CD4-positive, alpha-beta T cell treated with Interferon gamma for 1 hour (primary cell): ENCODE results near the gene APOC1.
"Not testable (repeated sequence)": the region's sequence is repeated elsewhere in the genome, so short reads cannot be mapped to it uniquely, and the experiment has no call there.

Source experiments
- DNase-seq: peaks from one replicate; pipeline ENCODE4 v3.0.0-alpha.2; 2020

APOC1 gene

DNA sequence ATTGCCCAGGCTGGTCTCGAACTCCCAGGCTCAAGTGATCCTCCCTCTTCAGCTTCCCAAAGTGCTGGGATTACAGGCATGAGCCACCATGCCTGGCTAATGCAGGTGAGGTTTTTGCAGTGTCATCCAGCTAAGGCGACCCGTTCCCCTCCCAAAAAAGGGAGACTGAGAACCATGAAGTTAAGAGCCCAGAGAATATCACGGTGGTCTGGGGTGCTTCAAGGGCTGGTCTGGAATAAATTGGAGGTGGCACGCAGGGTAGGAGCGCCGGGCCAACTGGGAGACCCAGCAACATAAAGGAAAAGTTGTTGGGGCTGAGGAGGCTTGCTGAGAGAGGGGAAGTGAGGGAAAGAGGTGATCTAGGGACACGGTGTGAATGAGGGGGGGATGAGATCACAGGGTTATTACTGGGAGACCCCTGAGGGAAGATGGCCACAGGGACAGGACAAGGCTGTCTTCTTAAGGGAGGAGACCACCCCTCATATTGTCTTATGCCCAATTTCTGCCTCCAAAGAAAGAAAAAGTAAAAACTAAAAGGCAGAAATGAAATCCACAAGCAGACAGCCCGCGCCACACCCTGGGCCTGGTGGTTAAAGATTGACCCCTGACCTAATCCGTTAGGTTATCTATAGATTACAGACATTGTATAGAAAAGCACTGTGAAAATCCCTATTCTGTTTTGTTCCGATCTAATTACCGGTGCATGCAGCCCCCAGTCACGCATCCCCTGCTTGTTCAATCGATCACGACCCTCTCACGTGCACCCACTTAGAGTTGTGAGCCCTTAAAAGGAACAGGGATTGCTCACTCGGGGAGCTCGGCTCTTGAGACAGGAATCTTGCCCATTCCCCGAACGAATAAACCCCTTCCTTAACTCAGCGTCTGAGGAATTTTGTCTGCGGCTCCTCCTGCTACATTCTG, 636 bp upstream of the APOC1 start:
- not testable (repeated sequence) for DNase-seq

DNA sequence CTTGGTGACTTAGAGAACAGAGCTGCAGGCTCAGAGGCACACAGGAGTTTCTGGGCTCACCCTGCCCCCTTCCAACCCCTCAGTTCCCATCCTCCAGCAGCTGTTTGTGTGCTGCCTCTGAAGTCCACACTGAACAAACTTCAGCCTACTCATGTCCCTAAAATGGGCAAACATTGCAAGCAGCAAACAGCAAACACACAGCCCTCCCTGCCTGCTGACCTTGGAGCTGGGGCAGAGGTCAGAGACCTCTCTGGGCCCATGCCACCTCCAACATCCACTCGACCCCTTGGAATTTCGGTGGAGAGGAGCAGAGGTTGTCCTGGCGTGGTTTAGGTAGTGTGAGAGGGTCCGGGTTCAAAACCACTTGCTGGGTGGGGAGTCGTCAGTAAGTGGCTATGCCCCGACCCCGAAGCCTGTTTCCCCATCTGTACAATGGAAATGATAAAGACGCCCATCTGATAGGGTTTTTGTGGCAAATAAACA, 9.9 kb downstream of the APOC1 start:
- DNase-seq: no peak

DNA sequence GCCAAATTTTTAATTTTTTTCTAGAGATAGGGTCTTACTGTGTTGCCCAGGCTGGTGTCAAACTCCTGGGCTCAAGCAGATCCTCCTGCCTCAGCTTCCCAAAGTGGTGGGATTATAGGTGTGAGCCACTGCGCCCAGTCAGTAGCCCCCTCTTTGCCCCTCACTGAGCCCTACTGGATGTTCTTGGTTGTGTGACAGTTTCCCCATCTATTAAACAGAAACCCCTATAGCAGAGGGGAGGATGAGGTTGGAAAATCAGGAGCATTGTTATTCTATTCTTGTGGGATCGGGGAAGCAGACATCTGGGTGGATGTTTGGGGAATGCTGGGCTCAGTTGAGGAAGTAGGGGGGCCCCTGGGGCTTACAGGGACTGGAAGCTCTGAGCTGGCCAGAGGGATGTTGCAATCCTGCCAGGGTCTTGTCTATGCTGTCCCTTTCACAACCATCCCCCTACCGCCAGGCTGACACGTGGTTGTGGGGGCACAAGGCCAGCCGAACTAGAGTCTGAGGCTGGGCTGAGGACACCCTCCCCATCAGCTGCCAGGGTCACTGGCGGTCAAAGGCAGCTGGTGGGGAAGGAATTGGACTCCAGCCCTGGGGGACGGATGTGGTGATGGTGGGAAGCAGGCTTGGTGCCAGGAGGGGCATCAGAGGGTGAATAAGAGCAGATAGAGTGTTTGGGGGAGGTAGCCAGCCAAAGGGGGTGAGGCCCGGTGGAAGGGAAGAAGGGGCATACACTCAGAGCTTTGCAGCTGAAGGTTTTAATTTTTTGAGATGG, 10.9 kb downstream of the APOC1 start:
- peak; percentile 20 for DNase-seq

DNA sequence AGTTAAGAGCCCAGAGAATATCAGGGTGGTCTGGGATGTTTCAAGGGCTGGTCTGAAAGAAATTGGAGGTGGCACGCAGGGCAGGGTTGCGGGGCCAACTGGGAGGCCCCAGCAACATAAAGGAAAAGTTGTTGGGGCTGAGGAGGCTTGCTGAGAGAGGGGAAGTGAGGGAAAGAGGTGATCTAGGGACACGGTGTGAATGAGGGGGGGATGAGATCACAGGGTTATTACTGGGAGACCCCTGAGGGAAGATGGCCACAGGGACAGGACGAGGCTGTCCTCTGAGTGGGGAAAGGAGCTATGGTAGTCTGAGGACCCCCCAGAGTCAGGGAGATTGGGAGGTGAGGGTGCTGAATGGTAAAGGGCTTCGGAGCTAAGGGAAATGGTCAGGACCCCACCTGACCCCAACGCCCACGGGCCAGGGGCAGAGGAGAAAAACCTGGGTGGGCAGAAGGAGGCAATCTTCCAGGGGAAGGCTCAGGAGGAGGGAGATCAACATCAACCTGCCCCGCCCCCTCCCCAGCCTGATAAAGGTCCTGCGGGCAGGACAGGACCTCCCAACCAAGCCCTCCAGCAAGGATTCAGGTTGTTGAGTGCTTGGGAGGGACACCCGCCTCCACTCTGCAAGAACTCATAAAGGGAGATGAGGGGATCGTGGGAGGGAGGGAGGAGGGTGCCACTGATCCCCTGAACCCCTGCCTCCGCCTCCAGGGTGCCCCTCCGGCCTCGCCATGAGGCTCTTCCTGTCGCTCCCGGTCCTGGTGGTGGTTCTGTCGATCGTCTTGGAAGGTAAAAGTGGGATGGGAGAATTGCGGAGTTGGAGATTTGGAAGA, 12.1 kb downstream of the APOC1 start:
- not testable (repeated sequence) for DNase-seq

DNA sequence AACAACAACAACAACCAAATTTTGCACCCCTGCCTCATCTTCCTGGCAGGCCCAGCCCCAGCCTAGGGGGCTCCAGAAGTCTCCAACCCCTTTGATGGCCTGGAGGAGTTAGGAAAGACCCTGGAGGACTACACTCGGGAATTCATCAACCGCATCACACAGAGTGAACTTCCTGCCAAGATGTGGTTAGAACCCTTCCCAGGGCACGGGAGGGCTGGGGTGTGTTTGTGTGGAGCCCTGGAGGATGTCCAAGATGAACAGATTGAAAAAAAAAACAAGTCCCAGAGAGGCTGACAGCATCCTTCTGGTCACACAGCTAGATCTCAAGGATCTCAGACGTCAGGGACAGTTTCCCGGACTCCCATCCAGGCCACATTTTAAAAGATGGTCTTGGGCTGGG, 13.3 kb downstream of the APOC1 start:
- DNase-seq: no peak

DNA sequence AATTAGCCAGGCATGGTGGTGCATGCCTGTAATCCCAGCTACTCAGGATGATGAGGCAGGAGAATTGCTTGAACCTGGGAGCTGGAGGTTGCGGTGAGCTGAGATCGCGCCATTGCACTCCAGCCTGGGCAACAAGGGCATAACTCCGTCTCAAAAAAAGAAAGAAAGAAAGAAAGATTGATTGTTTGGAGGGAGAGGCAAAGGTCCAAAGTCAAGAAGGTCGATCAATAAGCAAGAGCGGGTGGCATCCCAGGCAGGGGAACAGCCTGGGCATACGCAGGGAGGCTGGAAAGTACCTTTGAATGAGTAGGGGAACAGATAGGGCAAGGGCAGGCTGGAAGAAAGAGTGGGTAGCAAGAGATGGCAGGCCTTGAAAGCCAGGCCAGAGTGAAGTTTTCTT, 15.7 kb downstream of the APOC1 start:
- no peak for DNase-seq

DNA sequence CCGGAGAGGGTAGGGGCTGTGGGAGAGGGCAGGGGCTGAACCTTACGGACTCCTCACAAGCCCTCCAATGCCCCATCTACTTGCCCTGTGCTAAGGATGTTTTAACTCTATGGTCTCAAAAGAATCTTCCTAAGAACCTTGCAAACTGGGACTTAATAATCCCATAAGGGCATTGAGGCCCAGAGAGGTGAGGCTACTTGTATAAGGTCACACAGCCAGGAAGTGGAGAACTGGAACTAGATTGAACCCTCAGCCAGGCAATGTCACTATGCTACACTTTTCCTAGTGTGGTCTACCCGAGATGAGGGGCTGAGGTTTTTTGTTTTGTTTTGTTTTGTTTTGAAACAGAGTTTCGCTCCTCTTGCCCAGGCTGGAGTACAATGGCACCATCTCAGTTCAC, 17.1 kb downstream of the APOC1 start:
- DNase-seq: no peak

DNA sequence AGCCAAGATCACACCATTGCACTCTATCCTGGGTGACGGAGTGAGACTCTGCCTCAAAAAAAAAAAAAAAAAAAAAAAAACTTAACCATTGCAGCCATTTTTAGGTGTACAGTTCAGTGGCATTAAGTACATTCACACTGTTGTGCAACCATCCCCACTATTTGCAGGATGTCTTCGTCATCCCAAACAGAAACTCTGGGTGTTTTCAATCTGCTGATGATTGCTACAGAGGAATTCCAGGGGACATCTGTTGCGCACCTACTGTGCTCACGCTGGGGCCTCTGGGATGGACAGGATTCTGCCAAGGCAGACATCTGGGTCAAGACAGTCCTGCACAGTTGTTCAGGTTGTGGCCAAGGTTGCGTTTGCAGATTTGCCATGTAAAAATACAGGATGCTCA, 25.3 kb downstream of the APOC1 start:
- DNase-seq: no peak

DNA sequence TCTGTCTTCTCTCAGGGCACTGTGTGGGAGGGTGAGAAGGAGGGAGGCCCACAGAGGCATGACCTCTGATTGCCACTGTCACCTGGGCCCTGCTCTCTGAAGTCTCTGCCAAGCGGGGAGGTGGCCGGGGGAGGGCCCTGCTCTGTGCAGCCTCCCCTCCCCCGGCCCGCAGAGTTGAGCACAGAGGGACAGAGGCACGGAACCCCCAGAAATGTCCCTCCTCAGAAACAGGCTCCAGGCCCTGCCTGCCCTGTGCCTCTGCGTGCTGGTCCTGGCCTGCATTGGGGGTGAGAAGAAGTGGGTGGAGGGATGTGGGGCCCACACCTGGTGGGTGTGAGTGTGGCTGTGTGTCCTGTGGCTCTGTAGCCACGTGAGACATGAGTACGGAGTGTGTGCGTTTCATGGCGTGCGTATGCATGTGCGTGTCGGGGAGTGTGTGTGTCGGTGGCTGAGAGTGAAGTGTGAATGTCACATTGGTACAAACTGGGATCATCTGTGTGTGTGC, 27.7 kb downstream of the APOC1 start, which contains the start of gene APOC4:
Gene APOC4 (plus strand): TSS at position 171 of the 505 bp plus-strand sequence. CDS start 41 bp downstream, at position 212.
- DNase-seq: no peak

DNA sequence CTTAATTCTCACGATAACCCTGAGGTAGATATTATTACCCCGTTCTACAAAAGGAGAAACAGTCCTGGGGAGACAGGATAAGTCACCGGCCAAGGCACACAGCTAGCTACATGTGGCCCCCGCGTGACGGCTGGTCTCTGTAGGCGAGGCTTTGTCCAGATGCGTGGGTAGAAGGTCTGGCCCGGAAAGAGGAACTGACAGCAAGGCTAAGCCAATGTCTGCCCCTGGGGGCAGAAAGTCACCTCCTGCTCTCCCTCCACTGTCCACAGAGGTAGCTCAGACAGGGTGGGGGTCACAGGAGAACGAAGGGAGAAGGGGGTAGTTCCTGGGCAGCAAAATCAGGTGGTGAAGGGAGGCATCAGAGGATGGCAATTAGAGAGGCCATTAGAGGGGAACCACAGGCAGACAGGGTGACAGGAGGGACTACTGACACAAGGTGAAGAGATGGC, 29.4 kb downstream of the APOC1 start:
- peak; percentile 45 for DNase-seq

DNA sequence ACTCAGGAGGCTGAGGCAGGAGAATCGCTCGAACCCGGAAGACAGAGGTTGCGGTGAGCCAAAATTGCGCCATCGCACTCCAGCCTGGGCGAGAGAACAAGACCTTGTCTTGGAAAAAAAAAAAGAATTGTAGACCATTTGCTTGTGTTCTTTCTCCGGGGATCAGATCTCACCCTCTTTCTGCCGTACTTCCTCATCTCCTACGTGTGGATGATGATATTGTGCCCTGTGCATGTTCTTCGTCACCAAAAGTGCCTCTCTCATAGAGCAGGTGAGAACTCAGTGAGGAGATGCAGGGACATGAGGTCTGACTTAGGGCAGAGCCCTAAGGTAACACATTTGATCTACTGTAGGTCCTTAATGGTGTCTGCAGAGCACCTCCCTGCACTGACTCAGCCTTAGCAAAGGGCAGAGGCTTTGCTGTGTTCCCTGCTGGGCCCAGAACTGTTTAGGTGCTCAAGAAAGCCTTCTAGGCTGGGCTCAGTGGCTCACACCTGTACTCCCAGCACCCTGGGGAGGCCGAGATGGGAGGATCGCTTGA, 32.7 kb downstream of the APOC1 start:
- DNase-seq: no peak

DNA sequence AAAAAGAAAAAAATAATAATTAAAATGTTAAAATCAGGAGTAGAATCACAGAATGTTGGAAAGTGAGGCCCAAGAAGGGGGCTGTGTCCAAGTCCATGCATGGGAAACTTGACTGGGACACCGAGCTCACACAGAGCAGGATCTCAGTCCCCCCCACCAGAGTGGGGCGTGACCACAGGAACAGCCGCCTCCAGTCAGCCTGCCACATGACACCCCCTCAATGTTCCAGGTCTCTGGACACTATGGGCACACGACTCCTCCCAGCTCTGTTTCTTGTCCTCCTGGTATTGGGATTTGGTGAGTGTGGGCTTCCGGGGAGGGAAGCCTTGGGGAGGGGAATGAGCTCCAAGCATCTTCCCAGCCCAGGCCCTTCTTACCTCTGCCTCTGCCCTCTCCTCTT, 33.8 kb downstream of the APOC1 start:
- DNase-seq: no peak

DNA sequence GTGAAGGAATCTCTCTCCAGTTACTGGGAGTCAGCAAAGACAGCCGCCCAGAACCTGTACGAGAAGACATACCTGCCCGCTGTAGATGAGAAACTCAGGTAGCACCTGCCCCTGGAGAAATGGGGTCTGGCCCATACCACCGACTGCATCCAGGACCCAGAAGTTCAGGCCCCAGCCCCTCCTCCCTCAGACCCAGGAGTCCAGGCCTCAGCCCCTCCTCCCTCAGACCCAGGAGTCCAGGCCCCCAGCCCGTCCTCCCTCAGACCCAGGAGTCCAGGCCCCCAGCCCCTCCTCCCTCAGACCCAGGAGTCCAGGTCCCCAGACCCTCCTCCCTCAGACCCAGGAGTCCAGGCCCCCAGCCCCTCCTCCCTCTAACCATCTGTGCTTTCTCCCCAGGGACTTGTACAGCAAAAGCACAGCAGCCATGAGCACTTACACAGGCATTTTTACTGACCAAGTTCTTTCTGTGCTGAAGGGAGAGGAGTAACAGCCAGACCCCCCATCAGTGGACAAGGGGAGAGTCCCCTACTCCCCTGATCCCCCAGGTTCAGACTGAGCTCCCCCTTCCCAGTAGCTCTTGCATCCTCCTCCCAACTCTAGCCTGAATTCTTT, 34.5 kb downstream of the APOC1 start:
- DNase-seq: no peak

DNA sequence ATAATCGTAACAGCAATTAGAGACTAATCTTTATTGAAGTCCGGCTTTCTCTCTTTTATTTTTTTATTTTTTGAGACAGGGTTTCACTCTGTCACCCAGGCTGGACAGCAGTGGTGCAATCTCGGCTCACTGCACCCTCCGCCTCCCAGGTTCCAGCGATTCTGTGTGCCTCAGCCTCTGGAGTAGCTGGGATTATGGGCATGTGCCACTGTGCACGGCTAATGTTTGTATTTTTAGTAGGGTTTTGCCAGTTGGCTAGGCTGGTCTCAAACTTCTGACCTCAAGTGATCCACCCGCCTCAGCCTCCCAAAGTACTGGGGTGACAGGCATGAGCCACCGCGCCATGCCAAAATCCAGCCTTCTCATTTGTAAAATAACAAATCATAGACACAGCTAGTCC, 35.1 kb downstream of the APOC1 start:
- DNase-seq: no peak

DNA sequence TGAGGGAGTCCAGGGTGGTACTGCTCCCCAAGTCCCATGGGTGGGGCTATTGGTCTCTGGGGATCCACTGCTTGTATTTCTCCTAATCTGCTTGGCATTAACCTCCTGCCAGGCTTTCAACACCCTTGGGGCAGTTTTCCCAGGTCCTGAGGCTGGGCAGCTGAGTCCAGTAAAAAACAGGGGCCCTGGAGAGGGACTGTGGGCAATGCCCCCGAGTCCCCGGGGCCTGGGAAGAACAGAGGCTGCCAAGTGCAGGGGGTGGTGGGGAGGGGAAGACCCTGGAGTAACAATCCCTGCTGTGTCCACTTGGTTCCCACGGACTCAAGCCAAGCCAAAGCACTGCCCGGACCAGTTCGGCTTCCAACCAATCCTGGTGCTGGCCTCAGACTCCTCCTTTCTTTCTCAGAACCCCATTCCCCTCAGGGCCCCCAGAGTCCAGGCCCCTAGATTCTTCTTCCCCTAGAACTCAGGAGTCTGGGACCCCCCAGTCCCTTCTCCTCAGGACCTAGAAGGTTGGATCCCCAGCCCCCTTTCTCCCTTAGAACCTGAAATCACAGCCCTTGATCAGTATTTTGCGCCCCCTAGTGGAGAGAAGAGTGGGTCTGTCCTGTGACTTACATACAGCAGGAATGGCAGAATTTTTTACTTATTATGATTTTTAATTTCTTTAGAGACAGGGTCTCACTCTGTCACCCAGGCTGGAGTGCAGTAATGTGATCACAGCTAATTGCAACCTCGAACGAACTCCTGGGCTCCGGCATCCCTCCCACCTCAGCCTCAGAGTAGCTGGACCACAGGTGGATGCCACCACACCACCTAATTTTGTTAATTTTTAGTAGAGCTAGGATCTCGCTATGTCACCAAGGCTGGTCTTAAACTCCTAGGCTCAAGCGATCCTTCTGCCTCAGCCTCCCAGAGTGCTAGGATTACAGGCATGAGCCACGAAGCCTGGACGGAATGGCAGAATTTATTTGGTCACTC, 37.1 kb downstream of the APOC1 start:
- DNase-seq: peak; percentile 50

DNA sequence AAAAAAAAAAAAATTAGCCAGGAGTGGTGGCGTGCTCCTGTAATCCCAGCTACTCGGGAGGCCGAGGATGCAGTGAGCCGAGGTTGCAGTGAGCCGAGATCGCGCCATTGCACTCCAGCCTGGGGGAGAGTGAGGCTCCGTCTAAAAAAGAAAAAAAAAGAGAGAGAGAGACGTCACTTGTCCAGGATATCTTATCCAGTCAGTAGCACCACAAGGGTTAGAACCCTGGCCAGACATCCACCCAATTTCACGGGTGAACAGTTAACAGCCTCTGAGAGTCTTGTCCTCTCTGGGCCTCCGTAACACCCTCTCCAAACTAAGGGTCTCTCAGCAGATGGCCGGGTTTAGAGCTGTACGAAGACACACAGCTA, 39.9 kb downstream of the APOC1 start:
- no peak for DNase-seq

DNA sequence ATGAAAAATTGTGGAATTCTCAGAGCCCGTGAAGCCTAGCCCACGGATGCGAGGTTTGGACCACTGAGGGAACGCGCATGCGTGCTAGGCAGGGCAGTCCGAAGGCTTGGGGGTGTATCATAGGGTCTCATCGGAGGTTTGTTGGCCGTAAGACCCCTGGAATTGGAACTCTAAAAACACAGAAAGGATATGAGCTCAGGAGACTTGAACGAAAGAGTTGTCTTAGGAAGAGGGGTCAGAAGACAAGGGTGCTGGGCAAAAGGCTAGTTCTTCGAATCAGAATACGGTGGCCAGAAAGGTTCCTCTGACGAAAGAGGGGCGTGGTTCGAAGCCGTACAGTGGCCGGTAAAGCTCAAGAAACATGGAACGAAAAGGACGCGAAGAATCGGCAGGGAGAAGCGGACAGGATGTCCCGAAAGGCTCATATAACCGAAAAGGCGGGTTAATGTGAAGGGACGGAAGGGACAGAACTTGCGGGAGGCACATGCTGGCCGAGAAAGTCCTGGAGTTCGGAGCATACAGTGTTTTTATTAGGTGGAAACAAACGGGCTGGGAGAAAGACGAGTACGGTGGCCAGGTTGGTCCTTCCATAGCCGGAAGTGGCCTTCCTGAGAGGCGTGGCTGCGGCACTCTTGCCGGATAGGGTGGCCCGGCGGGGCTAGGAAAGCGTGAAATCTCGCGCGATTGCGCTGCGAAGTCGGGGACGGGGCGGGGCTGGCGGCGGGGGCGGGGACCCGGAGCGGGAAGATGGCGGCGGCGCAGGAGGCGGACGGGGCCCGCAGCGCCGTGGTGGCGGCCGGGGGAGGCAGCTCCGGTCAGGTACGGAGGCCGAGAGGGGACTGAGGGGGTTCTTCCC, 40.5 kb downstream of the APOC1 start, which contains the start of gene CLPTM1:
Gene CLPTM1 (plus strand): TSS at position 732 of the 856 bp plus-strand sequence. CDS start 16 bp downstream, at position 748.
- DNase-seq: peak; percentile 96

DNA sequence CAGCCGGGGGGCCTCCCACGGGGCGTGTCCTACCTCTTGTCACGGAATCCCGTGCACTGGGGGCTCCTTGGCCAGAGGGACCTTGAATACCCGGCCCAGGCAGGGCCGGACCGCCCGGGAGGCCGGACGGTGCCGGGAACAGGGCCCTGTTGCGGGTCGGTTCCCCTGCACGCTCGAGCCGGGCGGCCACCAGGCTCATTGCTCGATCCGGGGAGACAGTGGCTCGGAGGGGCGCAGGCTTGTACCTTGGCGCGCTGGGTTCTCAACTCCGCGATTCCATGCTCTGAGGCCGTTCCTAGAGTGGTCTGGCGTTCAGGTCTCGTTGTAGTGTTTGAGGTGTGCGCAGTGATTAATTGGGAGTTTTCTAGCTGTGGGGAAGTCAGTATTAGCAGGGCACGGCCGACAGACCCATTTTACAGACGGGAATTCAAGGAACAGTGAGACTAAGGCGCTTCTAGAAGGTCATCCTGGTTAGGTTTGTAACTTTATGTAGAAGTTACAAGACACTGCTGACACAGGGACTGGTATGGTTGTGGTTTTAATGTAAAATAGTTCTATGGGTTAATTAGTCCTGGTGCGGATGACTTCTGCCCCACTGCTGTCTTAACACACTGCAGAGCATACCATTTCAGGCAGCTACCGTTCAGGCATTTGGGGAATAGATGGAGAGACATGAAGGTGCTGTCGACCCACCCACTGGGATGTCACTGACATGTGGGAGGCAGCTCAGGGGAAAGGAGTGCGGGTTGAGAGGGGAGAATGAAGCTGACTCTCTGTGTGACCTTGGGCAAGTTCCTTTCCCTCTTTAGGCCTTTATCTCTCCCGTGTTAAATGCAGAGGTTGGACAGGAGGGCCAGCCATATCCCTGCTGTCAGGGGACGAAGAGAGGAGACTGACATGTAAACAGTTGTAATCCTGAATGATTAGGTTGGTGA, 41.4 kb downstream of the APOC1 start:
- no peak for DNase-seq
